SK-N-DZ (cell line): Measurements from ENCODE around the gene SLC35F3. TPM values are rescaled to one million over a fixed set of nuclear protein-coding genes. Genes with fewer than 3 reads are reported as not detected.
"Not testable (repeated sequence)": the region's sequence is repeated elsewhere in the genome, so short reads cannot be mapped to it uniquely, and the experiment has no call there.

ENCODE experiments used
- DNase-seq: peaks from one replicate; pipeline ENCODE4 v3.0.0-alpha.2; 2015; ENCODE audit warnings: low spot score
- polyA plus RNA-seq, 2 experiments: library from polyadenylated mRNA; depleted of rRNA; stranded (reverse); fragments of >200 nt; gene quantifications; 2 replicates each; pipeline ENCODE4 v1.2.3, GENCODE V29; 2014

The SLC35F3 gene
- polyA plus RNA-seq (2014; cell fraction: cytosol; rRNA removed), result not detected in 2 replicates
- not detected in 2 replicates for polyA plus RNA-seq (2014; cell fraction: nucleus; rRNA removed)

- no peak for DNase-seq
Observed at GRCh38 chr1:233904633-233905415, at the start of gene SLC35F3. Gene SLC35F3 (plus strand): TSS chr1:233904676.

GRCh38 chr1:233859446-233859845 lies 45.0 kb upstream of the SLC35F3 start:
- DNase-seq, result no peak

GRCh38 chr1:233863901-233864545 lies 40.5 kb upstream of the SLC35F3 start:
- DNase-seq, result no peak

DNA sequence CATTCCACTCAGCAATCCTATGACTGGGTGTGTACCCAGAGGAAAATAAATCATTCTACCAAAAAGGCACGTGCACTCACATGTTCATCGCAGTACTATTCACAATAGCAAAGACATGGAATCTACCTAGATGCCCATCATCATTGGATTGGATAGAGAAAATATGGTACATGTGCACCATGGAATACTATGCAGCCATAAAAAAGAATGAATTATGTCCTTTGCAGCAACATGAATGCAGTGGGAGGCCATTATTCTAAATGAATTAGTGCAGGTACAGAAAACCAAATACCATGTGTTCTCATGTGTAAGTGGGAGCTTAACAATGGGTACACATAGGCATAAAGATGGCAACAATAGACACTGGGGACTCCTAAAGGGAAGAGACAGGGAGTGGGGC lies 39.9 kb upstream of the SLC35F3 start:
- no peak for DNase-seq

DNA sequence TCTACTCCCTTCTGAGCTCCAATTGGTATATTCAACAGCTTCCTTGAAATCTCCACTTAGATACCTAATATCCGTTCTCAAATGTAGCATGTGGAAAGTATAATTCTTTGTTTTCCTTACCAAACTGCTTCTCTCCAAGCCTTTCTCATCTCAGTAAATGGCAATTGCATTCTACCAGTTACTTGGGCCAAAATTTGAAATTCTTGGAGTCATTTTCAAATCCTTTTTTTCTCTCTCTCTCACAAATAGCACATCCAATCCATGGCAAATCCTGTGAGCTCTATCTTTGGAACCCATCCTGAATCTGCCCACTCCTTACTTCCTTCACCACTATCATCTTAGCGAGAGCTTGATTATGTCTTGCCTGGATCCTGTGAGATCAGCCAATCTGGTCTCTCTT lies 39.3 kb upstream of the SLC35F3 start:
- DNase-seq, result no peak

- DNase-seq, result no peak
Observed at GRCh38 chr1:233865902-233866301, 38.6 kb upstream of the SLC35F3 start.

DNA sequence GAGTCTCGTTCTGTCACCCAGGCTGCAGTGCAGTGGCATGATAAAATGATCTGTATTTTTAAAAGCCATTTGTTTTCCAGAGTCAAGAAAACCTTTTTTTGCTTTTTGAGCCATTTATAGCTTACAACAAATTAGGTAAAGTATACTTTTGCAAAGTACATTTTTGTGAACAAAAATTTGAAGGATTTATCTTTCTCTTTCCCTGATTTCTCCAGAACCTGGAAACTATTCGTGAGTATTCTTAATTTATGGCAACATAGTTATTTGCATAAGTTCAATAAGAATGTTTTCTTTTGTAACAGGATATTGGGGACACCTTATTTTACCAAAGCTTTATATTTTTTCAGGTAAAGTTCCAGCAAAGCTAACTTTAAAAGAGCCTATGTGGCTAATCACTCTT lies 37.4 kb upstream of the SLC35F3 start:
- no peak for DNase-seq

DNA sequence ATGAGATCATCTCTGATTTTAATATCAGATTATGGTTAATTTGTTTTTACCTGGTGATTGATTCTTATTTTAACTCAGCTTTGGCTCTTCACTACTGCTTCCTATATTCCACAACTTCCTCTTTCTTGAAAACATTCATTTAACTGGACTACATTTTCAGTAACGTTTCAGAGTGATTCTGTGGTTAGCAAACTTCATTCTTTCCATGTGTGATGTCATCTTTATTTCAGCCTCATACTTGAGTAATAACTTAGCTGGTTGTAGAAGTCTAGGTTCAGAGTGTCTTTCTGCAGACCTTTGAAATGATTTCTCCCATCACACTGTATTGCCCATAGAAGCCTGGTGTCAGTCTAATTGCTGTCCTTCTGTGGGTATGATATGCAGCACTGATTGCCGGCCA lies 36.0 kb upstream of the SLC35F3 start:
- DNase-seq, result no peak

GRCh38 chr1:233869680-233870079 lies 34.8 kb upstream of the SLC35F3 start:
- DNase-seq, result no peak

- DNase-seq, result no peak
Observed at GRCh38 chr1:233873666-233874065, 30.8 kb upstream of the SLC35F3 start.

GRCh38 chr1:233879841-233880240 lies 24.6 kb upstream of the SLC35F3 start:
- no peak for DNase-seq

DNA sequence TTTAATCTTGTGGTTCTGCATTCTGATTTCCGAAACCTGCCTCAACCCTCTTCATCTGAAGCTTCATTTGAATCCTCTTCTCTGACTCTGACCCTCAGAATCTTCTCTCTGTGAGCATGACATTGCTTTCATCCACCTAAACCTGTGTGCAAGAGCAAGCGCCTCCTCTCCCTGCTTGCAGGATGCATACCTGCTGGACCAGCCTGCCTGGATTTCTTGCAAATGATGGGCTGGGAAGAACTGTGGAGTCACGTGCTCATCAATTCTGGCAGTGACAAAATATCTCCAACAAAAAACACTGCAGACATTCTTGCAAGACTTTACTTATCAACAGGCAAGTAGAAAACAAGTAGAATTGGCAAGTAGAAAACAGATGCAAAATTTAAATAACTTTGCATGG lies 20.8 kb upstream of the SLC35F3 start:
- DNase-seq, result no peak

- no peak for DNase-seq
Observed at GRCh38 chr1:233884461-233885151, 19.9 kb upstream of the SLC35F3 start.

DNA sequence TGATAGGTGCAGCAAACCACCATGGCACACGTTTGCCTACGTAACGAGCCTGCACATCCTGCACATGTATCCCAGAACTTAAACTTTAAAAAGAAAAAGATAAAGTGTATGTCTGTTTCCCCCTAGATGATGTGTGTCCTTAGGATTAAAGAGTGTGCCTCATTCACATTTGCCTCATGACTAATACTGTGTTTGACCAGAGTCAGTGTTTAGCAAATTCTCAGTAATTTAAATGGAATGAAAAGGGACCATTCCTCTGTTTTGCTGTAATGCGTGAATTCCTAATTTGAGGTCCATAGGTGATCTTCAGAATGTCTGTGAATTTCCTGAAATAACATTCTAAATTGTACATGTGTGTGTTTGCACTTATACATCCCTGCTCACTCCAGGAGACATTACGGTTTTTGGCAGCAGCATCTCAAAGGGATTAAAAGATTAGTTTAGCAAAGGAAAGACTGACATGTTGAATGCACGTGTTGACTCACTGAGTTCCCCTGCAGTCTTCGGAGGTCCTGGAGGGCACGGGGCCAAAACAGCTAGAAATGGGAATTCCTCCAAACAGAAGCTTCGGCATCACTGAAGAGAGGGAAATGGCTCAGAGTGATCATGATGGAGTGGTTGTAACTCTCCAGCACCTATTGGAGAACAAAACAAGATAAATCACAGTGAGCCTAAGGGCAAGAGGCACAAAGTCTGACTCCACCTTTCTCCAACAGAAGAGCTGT lies 19.1 kb upstream of the SLC35F3 start:
- DNase-seq, result no peak

- not testable (repeated sequence) for DNase-seq
Observed at GRCh38 chr1:233891151-233891550, 13.3 kb upstream of the SLC35F3 start.

- DNase-seq, result no peak
Observed at GRCh38 chr1:233897325-233898162, 6.9 kb upstream of the SLC35F3 start.

GRCh38 chr1:233901495-233901894 lies 3.0 kb upstream of the SLC35F3 start:
- DNase-seq, result no peak

DNA sequence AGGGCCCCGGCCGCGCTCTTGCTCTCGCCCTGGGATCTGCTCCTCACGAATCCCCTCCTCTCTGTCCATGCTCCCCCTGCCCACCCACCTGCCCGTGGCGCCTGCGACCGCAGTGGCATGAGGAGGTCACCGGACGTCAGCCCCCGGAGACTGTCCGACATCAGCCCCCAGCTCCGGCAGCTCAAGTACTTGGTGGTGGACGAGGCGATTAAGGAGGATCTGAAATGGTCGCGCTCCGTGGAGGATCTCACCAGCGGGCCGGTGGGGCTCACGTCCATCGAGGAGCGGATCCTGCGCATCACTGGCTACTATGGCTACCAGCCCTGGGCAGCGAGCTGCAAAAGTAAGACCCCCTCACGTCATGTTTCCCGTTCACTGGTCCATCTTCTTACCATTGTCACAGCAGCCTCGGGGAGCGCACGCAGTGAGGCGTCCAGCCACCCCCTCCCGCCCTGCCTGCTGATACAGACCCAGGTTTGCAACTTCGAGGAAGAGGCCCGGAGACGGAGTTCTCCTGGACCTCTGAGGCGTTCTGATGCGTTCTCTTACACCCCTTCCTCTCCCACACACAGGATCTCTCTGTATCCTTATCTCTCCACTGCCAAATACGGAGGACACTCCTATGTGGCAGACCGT lies 1.1 kb downstream of the SLC35F3 start:
- no peak for DNase-seq

GRCh38 chr1:233907151-233907550 lies 2.7 kb downstream of the SLC35F3 start:
- DNase-seq, result no peak

GRCh38 chr1:233908092-233908491 lies 3.6 kb downstream of the SLC35F3 start:
- DNase-seq, result no peak
